ENCODE results near the gene KIAA0825.
"Not testable (repeated sequence)": the region's sequence is repeated elsewhere in the genome, so short reads cannot be mapped to it uniquely, and the experiment has no call there.

KIAA0825 gene

GRCh38 chr5:94361832-94362796 lies 256.3 kb downstream of the KIAA0825 start:
- no peak for FAIRE-seq

DNA sequence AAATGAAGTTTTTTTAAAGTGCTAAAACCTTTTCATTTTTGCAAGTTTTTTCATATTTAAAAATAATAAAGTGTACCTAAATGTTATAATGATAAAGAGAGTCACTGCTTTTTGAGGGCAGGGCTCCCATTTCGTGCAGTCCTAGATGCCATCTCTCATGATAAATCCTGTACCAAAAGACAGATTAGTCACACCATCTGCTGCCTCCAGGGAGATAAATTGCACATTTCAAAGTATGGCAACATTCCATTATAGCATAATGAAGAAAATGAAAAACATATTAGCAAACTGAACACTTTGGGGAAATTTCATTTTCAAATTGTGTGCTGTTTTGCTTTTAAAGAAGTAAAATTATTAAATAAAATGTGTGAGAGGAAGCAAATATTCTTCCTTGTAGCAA lies 257.2 kb downstream of the KIAA0825 start:
- no peak for FAIRE-seq

DNA sequence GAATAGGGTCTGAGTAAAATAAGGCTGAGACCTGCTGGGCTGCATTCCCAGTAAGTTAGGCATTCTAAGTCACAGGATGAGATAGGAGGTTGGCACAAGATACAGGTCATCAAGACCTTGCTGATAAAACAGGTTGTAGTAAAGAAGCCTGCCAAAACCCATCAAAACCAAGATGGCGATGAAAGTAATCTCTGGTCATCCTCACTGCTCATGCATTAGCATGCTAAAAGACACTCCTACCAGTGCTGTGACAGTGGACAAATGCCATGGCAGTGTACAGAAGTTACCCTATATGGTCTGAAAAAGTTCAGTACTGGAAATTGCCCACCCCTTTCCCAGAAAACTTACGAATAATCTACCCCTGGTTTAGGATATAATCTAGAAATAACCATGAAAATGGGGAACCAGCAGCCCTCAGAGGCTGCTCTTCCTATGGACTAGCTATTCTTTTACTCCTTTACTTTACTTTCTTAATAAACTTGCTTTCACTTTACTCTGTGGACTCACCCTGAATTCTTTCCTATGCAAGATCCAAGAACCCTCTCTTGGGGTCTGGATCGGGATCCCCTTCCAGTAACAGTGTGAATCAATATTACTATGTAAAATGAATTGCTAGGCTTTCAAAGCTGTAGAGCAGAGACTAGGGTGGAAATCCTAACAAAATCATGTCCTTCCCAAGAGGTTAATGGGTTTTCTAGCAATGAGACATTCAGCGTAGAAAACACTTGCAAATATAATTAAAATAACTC lies 257.8 kb downstream of the KIAA0825 start:
- FAIRE-seq = no peak

- FAIRE-seq = no peak
Measured at GRCh38 chr5:94359880-94360279, 258.5 kb downstream of the KIAA0825 start.

GRCh38 chr5:94355811-94356210 lies 262.6 kb downstream of the KIAA0825 start:
- no peak for FAIRE-seq

DNA sequence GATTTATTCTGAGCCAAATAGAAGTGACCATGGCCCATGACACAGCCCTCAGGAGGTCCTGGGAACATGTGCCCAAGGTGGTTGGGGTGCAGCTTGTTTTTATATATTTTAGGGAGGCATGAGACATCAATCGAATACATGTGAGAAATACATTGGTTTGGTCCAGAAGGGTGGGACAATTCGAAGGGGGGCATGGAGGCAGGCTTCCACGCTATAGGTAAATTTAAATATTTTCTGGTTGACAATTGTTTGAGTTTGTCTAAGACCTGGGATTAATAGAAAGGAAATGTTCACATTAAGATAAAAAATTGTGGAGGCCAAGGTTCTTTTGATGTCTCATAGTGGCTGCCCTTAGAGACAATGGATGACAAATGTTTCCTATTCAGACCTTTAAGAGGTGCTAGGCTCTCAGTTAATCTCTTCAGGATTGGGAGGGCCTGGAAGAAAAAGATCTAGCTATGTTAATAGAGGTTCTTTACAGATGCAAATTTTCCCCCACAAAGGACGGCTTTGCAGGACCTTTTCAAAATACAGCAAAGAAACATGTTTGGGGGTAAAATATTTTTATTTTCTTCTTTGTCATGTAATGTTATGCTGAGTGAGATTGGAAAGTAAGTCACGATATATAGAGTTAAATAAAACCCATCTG lies 263.4 kb downstream of the KIAA0825 start:
- FAIRE-seq = not testable (repeated sequence)

DNA sequence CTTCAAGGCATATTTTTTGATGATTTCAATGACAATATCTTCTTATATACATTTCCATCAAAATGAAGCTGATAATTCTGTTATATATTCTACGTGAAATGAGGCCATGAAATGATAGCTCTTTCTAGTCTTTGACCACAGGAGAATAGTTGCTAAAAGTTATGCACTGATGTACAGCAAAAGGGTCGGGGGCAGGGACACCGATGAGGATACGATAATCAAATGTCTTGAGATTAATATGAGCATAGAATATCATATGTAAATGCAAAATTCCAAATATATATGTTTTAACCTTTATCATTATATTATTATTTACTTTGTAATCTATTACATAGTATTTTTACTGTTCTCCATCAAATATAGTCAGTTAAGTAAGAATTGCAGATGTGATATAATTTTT lies 264.8 kb downstream of the KIAA0825 start:
- no peak for FAIRE-seq

DNA sequence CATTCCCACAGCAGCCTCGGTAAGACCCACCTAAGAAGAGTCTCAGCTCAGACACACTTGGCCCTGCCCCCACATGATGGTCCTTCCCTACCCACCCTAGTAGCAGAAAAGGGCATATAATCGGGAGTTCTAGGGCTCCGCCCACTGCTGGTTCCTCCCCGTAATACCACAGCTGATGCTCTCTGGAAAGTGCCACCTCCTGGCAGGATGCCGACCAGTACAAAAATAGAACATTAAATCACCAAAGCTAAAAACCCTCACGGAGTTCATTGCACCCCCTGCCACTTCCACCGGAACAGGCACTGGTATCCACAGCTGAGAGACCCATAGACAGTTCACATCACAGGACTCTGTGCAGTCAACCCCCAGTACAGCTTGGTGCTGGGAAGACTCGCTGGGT lies 271.3 kb downstream of the KIAA0825 start:
- no peak for FAIRE-seq

GRCh38 chr5:94345257-94345656 lies 273.1 kb downstream of the KIAA0825 start:
- no peak for FAIRE-seq

GRCh38 chr5:94337617-94338016 lies 280.8 kb downstream of the KIAA0825 start:
- FAIRE-seq = no peak

DNA sequence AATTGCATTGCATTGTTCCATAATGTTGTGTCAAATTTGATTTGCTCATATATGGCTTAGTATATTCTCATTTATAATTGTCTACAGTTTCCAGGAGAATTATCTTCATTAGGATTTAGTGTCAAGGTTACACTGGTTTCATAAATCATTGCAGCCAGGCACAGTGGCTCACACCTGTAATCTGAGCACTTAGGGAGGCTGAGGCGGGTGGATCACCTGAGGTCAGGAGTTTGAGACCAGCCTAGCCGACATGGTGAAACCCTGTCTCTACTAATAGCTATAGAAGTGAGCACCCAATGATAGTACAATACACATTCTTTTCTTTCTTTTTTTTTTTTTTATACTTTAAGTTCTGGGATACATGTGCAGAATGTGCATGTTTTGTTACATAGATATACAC lies 282.5 kb downstream of the KIAA0825 start:
- no peak for FAIRE-seq

- no peak for FAIRE-seq
Measured at GRCh38 chr5:94329115-94329514, 289.3 kb downstream of the KIAA0825 start.

- FAIRE-seq = no peak
Measured at GRCh38 chr5:94326586-94326985, 291.8 kb downstream of the KIAA0825 start.

- FAIRE-seq = no peak
Measured at GRCh38 chr5:94316916-94317838, 301.2 kb downstream of the KIAA0825 start.

DNA sequence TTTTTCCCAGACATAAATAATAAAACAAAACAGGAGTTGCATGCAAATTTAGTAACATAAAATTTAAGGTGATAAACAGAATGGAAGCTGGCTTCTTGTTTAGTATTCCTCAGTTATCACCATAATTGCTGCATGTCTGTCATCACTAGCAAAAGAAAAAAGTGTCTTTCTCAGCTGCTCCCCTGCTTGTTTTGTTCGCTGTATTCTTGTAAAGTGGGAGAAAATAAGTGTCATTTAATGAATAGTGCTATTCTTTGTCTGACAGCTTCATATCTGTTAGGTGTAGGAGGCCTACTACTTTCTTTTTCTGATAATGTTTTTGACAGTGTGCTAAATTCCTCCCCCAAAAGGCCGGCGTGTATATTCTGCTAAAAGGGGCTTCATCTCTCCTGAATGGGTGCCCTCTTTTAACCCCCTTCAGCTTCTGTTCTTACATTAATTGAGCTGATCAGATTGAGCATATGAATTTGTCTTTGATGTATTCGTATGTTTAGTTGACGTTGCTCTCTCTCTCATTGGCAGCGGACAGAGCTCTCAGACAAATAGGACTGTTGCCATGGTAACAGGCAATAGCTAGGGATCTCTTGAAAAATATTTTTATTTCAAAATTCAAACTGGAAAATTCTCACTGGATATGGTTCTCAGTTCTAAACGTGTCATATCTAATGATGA lies 303.8 kb downstream of the KIAA0825 start:
- FAIRE-seq = no peak

DNA sequence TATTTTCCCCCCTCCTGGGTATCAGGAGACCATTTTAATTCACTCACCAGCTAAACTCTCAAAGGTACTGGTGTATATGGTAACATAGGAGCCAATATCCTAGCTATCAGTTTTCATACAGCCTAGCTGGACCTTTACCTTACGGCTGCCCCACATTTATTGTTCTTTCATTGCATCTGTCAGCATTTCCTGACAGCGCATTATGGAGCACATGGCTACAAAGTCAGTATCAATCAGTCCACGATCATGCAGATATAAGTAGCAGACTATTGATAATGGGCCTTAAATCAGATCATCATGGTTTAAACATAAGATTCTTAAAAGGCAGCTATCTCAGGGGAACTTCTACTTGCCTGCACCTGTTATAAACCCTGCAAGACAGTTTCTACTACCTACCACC lies 304.7 kb downstream of the KIAA0825 start:
- FAIRE-seq = no peak

DNA sequence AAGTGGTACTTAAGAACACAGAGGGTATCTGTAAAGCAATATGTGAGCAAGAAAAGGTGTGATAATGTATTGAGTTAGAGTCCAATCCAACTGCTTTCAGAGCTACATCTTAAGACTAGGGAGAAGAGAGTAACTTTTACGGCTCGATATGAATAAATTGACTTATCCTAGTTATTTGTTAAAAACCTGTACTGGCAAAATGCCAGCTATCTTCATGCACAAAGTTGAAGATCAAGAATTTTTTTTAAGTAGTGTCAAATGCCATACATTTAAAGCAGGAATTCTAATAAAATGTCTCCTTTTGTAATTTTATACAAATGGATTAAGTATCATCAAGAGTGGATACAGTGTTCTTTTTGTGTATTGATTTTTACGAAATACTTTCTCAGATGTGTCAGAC lies 305.2 kb downstream of the KIAA0825 start:
- no peak for FAIRE-seq

DNA sequence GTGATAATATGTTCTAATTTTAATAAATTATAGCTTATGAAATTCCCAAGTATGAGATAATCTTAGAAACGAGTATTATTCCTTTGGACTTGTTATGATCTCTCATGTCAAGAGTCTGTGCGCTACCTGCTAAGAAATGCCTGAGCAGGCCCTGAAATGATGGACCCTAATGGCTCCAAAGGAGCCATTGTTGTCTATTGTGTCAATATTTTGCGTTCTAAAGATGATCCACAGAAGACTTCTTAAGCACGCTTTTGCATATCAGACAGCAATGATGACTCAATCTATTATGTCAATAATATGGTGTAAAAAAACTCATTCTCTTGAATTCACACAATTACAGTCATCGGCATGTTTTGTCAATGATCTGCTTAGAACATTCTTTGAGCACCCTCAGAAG lies 306.1 kb downstream of the KIAA0825 start:
- FAIRE-seq = no peak

- FAIRE-seq = no peak
Measured at GRCh38 chr5:94310833-94311232, 307.6 kb downstream of the KIAA0825 start.

DNA sequence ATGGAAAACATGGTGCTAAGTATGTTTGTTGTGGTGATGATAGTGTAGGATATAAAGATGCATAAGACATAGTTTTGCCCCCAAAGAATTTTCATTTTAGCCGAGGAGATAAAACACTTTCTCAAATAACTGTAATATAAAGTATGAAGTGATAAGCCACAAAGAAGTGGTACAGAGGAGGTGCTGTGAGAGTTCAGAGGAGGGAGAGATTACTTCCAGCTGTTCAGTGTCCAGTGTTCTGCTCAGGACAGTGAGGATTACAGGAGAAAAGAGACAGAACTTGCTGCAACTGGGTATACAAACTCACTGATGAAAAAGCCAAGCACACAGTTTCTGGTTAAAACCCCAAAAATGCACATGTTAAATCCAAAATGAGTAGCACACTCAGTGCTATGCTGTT lies 309.3 kb downstream of the KIAA0825 start:
- FAIRE-seq = no peak

- no peak for FAIRE-seq
Measured at GRCh38 chr5:94308442-94308841, 310.0 kb downstream of the KIAA0825 start.

DNA sequence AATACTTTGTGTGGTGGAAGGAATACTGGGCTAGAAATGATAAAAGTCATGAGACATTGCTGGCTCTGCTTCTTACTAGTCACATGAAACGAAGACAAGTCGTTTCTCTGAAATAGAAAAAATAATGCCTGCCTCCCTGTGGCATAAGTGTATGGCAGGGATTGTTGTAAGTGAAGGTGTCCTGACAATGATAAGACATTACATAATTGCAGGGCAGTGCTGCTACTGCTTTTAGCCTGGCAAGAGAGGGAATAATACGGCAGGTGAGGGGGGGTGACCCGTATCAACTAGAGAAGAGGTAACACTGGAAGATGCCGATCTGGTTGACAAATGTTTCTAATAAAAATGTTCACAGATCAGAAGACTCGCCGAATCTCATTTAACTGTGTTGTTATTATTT lies 314.3 kb downstream of the KIAA0825 start:
- no peak for FAIRE-seq

All from colon (tissue), 2 donors.